Measurements from ENCODE around the gene U2AF2. TPM values are rescaled to one million over a fixed set of nuclear protein-coding genes. Genes with fewer than 3 reads are reported as not detected.
"Not testable (repeated sequence)": the region's sequence is repeated elsewhere in the genome, so short reads cannot be mapped to it uniquely, and the experiment has no call there.

U2AF2 gene
- total and polyA plus RNA-seq, 5 donors from 2014 or later = 7.2 to 283 (median 8.8) TPM

DNA sequence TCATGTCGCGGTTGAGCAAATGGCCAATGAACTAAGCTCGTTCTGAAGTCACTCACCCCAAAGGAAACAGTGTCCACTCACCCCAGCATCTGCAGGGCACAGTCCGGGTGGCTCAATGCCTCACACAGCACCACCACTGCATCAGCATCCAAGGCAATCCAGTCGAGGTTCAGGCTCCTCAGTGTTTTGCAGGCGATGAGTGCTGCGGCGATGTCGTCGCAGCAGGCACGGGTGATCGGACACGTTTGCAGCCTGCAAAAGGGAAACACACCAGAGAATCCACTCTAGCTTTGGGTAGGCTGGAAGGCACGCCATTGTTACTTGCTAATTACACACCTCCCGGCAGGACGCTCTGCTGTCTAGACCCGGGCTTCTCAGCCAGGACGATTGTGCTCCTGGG is 56.9 kb downstream of the U2AF2 start:
- ATAC-seq (ENCODE audit: low read depth in 2 of 2) (no peak), DNase-seq (no peak)
- Histone ChIP-seq H3K4me3 (ENCODE audit: low read depth, low read length) (no peak overlapping the region), H3K9me3 (ENCODE audit: control insufficient read depth in 2 of 2, low read length in 2 of 2) (no peaks in the 10 kb centered on the region), H3K4me1 (ENCODE audit: control insufficient read depth, insufficient read depth, low read length, poor library complexity, severe bottlenecking) (no peaks in the 10 kb centered on the region), H3K27me3 (ENCODE audit: control insufficient read depth, insufficient read depth, low read length) (no peaks in the 10 kb centered on the region), H3K27ac (ENCODE audit: insufficient read depth, low read length, poor library complexity, severe bottlenecking) (no peak overlapping the region), H3K36me3 (ENCODE audit: control insufficient read depth, insufficient read depth, low read length) (no peaks in the 10 kb centered on the region)
- Mint-ChIP-seq H3K4me3 (no peak overlapping the region), H3K27me3 (peaks cover 4% of the 10 kb centered on the region), H3K9me3 (peaks cover 0 to 5% (median 2%) of the 10 kb centered on the region in 7 donors), H3K27ac (peak overlapping the region in 1 of 3 donors; percentile 26), H3K4me1 (peaks cover 0 to 7% (median 5%) of the 10 kb centered on the region in 4 donors), H3K36me3 (no peaks in the 10 kb centered on the region)

DNA sequence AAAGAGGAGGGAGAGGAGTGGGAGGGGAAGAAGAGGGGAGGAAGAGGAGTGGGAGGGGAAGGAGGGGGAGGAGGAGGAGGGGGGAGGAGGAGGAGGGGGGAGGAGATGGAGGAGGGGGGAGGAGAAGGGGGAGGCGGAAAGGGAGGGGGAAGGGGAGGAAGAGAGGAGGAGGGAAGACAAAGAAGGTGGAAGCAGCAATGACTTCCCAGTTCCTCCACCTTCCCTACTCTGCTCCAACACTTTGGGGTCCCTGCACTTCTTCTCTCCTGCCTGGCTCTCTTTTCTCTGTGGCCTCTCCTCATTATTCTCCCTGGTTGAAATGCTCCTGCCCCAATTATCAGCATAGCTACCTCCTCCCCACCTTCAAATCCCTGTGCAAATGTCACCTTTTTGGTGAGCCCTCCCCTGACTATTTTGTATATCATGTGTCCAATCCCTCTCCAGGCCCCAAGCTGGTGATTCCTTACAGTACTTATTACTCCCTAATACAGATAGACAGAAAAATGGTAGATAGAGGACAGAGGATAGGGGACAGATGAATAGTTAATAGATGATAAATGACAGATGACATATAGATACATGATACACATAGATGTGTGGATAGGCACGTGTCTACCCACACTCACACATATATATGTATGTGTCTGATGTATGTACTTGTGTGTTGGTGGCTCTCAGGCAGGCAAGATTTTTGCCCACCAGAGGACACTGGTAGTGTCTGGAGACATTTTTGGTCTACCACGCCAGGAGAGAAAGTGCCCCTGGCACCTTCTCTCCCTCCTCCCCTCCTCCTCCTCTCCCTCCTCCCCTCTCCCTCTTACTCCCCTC is 58.2 kb downstream of the U2AF2 start:
- peaks cover 0 to 5% (median 2%) of the 10 kb centered on the region in 7 donors for H3K9me3 Mint-ChIP-seq
- H3K4me3 Mint-ChIP-seq = no peak overlapping the region
- H3K4me1 Mint-ChIP-seq = peaks cover 0 to 7% (median 5%) of the 10 kb centered on the region in 4 donors
- Histone ChIP-seq H3K36me3 (ENCODE audit: control insufficient read depth, insufficient read depth, low read length) (no peaks in the 10 kb centered on the region), H3K27ac (ENCODE audit: insufficient read depth, low read length, poor library complexity, severe bottlenecking) (no peak overlapping the region), H3K9me3 (ENCODE audit: control insufficient read depth in 2 of 2, low read length in 2 of 2) (no peaks in the 10 kb centered on the region), H3K4me3 (ENCODE audit: low read depth, low read length) (no peak overlapping the region), H3K4me1 (ENCODE audit: control insufficient read depth, insufficient read depth, low read length, poor library complexity, severe bottlenecking) (no peaks in the 10 kb centered on the region), H3K27me3 (ENCODE audit: control insufficient read depth, insufficient read depth, low read length) (no peaks in the 10 kb centered on the region)
- peaks cover 4% of the 10 kb centered on the region for H3K27me3 Mint-ChIP-seq
- DNase-seq (no peak), ATAC-seq (ENCODE audit: low read depth in 2 of 2) (no peak)
- H3K36me3 Mint-ChIP-seq = no peaks in the 10 kb centered on the region
- H3K27ac Mint-ChIP-seq = peak overlapping the region in 2 of 3 donors; percentile 27 to 66

DNA sequence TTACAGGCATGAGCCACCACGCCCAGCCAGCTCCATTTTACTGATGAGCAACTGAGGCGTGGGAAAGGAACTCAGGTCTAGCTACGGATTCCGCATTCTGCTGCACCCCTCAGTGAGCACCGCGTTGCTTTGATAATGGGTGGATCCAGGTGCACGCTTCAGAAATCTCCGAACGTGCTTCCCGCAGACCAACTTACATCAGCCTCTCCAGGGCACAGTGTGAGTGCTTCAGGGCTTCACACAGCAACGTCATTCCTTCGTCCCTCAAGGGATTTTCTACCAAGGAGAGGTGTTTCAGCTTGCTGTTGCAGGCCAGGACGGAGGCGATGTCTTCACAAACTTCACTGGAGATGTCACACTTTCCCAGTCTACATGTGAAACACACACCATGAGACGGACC is 61.7 kb downstream of the U2AF2 start:
- Mint-ChIP-seq H3K4me3 (no peak overlapping the region), H3K36me3 (no peaks in the 10 kb centered on the region), H3K9me3 (peaks cover 0 to 18% (median 8%) of the 10 kb centered on the region in 7 donors), H3K27ac (no peak overlapping the region), H3K4me1 (peaks cover 0 to 6% (median 0%) of the 10 kb centered on the region in 4 donors), H3K27me3 (peaks cover 14% of the 10 kb centered on the region)
- H3K27me3 ChIP-seq (ENCODE audit: control insufficient read depth, insufficient read depth, low read length) = no peaks in the 10 kb centered on the region
- DNase-seq = no peak
- no peak for ATAC-seq (ENCODE audit: low read depth in 2 of 2)
- no peaks in the 10 kb centered on the region for H3K4me1 ChIP-seq (ENCODE audit: control insufficient read depth, insufficient read depth, low read length, poor library complexity, severe bottlenecking)
- no peaks in the 10 kb centered on the region for H3K36me3 ChIP-seq (ENCODE audit: control insufficient read depth, insufficient read depth, low read length)
- H3K27ac ChIP-seq (ENCODE audit: insufficient read depth, low read length, poor library complexity, severe bottlenecking) = no peak overlapping the region
- no peak overlapping the region for H3K4me3 ChIP-seq (ENCODE audit: low read depth, low read length)
- H3K9me3 ChIP-seq (ENCODE audit: control insufficient read depth in 2 of 2, low read length in 2 of 2) = peaks cover 5 to 10% of the 10 kb centered on the region in 2 experiments

DNA sequence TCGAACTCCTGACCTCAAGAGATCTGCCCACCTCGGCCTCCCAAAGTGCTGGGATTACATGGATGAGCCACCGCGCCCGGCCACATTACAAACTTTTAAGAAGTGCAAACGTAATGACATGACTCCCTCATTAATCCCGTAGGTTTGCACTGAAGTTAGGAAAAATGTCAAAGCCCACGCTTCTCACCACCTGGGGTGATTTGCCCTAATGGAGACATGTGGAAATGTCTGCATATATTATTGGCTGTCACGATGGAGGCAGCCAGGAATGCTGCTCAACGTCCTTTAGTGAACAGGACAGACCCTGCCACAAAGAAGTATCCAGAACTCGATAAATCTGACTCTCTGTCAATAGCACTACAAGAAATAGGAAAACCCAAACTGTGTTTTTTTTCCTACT is 62.4 kb downstream of the U2AF2 start:
- ATAC-seq (ENCODE audit: low read depth in 2 of 2) (no peak), DNase-seq (no peak)
- H3K4me1 Mint-ChIP-seq = peaks cover 0 to 6% (median 0%) of the 10 kb centered on the region in 4 donors
- no peaks in the 10 kb centered on the region for H3K4me1 ChIP-seq (ENCODE audit: control insufficient read depth, insufficient read depth, low read length, poor library complexity, severe bottlenecking)
- no peak overlapping the region for H3K4me3 Mint-ChIP-seq
- peaks cover 14% of the 10 kb centered on the region for H3K27me3 Mint-ChIP-seq
- no peaks in the 10 kb centered on the region for H3K36me3 Mint-ChIP-seq
- peaks cover 5 to 11% of the 10 kb centered on the region in 2 experiments for H3K9me3 ChIP-seq (ENCODE audit: control insufficient read depth in 2 of 2, low read length in 2 of 2)
- H3K4me3 ChIP-seq (ENCODE audit: low read depth, low read length) = no peak overlapping the region
- H3K36me3 ChIP-seq (ENCODE audit: control insufficient read depth, insufficient read depth, low read length) = no peaks in the 10 kb centered on the region
- H3K27ac ChIP-seq (ENCODE audit: insufficient read depth, low read length, poor library complexity, severe bottlenecking) = no peak overlapping the region
- H3K27me3 ChIP-seq (ENCODE audit: control insufficient read depth, insufficient read depth, low read length) = no peaks in the 10 kb centered on the region
- H3K27ac Mint-ChIP-seq = no peak overlapping the region
- H3K9me3 Mint-ChIP-seq = peaks cover 0 to 26% (median 10%) of the 10 kb centered on the region in 7 donors

DNA sequence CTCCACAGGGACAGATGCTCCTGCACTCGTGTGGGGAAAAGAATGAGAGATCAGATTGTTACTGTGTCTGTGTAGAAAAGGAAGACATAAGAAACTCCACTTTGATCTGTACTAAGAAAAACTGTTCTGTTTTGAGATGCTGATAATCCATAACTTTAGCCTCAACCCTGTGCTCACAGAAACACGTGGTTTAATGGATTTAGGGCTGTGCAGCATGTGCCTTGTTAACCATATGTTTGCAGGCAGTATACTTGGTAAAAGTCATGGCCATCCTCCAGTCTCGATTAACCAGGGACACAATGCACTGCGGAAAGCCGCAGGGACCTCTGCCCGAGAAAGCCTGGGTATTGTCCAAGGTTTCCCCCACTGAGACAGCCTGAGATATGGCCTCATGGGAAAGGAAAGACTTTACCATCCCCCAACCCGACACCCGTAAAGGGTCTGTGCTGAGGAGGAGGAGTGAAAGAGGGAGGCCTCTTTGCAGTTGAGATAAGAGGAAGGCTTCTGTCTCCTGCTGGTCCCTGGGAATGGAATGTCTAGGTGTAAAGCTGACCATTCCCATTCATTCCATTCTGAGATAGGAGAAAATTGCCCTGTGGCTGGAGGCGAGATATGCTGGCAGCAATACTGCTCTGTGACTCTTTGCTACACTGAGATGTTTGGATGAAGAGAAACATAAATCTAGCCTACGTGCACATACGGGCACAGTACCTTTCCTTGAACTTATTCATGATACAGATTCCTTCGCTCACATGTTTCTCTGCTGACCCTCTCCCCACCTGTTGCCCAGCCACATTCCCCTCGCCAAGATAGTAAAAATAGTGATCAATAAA is 63.3 kb downstream of the U2AF2 start:
- H3K4me3 ChIP-seq (ENCODE audit: low read depth, low read length); ATAC-seq (ENCODE audit: low read depth in 2 of 2); H3K4me1 ChIP-seq (ENCODE audit: control insufficient read depth, insufficient read depth, low read length, poor library complexity, severe bottlenecking); H3K27ac ChIP-seq (ENCODE audit: insufficient read depth, low read length, poor library complexity, severe bottlenecking); H3K27ac Mint-ChIP-seq; H3K4me3 Mint-ChIP-seq; H3K36me3 Mint-ChIP-seq; H3K36me3 ChIP-seq (ENCODE audit: control insufficient read depth, insufficient read depth, low read length); DNase-seq; H3K27me3 ChIP-seq (ENCODE audit: control insufficient read depth, insufficient read depth, low read length); H3K4me1 Mint-ChIP-seq: not testable (repeated sequence)
- Mint-ChIP-seq H3K9me3 (peaks cover 0 to 23% (median 14%) of the 10 kb centered on the region in 7 donors), H3K27me3 (peaks cover 14% of the 10 kb centered on the region)
- H3K9me3 ChIP-seq (ENCODE audit: control insufficient read depth in 2 of 2, low read length in 2 of 2) = peaks cover 5 to 11% of the 10 kb centered on the region in 2 experiments

DNA sequence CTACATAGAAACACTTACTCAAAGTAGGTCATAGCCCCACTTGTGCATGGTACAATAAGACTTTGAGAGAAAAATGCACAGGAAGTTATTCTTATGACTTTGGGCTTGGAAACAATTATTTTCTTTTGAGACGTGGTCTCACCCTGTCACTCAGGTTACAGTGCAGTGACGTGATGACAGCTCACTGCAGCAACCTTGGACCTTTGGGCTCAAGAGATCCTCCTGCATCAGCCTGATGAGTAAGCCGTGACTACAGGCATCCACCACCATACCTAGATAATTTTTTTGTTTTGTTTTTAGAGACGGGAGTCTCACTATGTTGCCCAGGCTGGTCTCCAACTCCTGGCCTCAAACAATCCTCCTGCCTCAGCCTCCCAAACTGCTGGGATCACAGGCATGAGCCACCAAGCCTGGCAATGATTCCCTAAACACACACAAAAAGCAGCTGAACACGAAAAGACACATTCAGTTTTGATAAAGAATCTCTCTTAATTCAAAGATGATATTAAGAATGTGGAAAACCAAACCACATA is 65.4 kb downstream of the U2AF2 start:
- H3K36me3 Mint-ChIP-seq = no peaks in the 10 kb centered on the region
- no peak overlapping the region for H3K27ac Mint-ChIP-seq
- ATAC-seq (ENCODE audit: low read depth in 2 of 2) = no peak

DNA sequence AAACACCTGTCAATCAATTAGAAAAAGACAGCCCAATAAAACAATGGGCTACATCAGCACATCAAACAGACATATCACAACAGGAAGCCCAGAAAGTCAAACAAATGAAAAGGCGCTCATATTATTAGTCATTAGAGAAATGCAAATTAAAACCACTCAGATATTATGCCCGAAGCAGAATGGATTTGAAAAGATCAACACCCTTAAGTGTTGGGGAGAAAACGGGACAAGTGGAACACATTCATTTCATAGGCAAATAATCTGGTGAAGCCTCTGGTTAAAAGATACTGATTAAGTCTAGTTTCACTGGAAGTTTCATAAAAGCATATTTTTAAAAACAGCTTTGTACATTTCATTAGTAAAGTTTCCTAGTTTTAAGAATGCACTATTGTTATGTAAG is 66.0 kb downstream of the U2AF2 start:
- no peak overlapping the region for H3K4me3 Mint-ChIP-seq
- H3K4me1 ChIP-seq (ENCODE audit: control insufficient read depth, insufficient read depth, low read length, poor library complexity, severe bottlenecking) = no peaks in the 10 kb centered on the region
- peaks cover 14% of the 10 kb centered on the region for H3K27me3 Mint-ChIP-seq
- no peaks in the 10 kb centered on the region for H3K36me3 ChIP-seq (ENCODE audit: control insufficient read depth, insufficient read depth, low read length)
- no peak overlapping the region for H3K4me3 ChIP-seq (ENCODE audit: low read depth, low read length)
- no peaks in the 10 kb centered on the region for H3K36me3 Mint-ChIP-seq
- no peak overlapping the region for H3K27ac Mint-ChIP-seq
- peaks cover 0 to 22% (median 14%) of the 10 kb centered on the region in 7 donors for H3K9me3 Mint-ChIP-seq
- H3K9me3 ChIP-seq (ENCODE audit: control insufficient read depth in 2 of 2, low read length in 2 of 2) = peaks cover 5 to 11% of the 10 kb centered on the region in 2 experiments
- no peaks in the 10 kb centered on the region for H3K4me1 Mint-ChIP-seq
- DNase-seq = no peak
- no peaks in the 10 kb centered on the region for H3K27me3 ChIP-seq (ENCODE audit: control insufficient read depth, insufficient read depth, low read length)
- no peak for ATAC-seq (ENCODE audit: low read depth in 2 of 2)
- H3K27ac ChIP-seq (ENCODE audit: insufficient read depth, low read length, poor library complexity, severe bottlenecking) = no peak overlapping the region

More for the DNA sequence above, 65.4 kb downstream of the U2AF2 start:
- Histone ChIP-seq H3K27ac (ENCODE audit: insufficient read depth, low read length, poor library complexity, severe bottlenecking) (no peak overlapping the region), H3K4me3 (ENCODE audit: low read depth, low read length) (no peak overlapping the region), H3K4me1 (ENCODE audit: control insufficient read depth, insufficient read depth, low read length, poor library complexity, severe bottlenecking) (no peaks in the 10 kb centered on the region), H3K27me3 (ENCODE audit: control insufficient read depth, insufficient read depth, low read length) (no peaks in the 10 kb centered on the region), H3K9me3 (ENCODE audit: control insufficient read depth in 2 of 2, low read length in 2 of 2) (peaks cover 5 to 11% of the 10 kb centered on the region in 2 experiments), H3K36me3 (ENCODE audit: control insufficient read depth, insufficient read depth, low read length) (no peaks in the 10 kb centered on the region)
- peaks cover 0 to 22% (median 14%) of the 10 kb centered on the region in 7 donors for H3K9me3 Mint-ChIP-seq
- no peak for DNase-seq
- no peak overlapping the region for H3K4me3 Mint-ChIP-seq
- no peaks in the 10 kb centered on the region for H3K4me1 Mint-ChIP-seq
- H3K27me3 Mint-ChIP-seq = peaks cover 14% of the 10 kb centered on the region
